Pulmonary artery endothelial cell (primary cell): ENCODE data around the gene MICAL3. TPM values are rescaled to one million over a fixed set of nuclear protein-coding genes. Genes with fewer than 3 reads are reported as not detected.
"Not testable (repeated sequence)": the region's sequence is repeated elsewhere in the genome, so short reads cannot be mapped to it uniquely, and the experiment has no call there.

Experiments
- DNase-seq: peaks from one replicate; pipeline ENCODE4 v3.0.0-alpha.2; 2011; ENCODE audit warnings: low read depth, low spot score
- total RNA-seq: library from RNA; depleted of rRNA; stranded (reverse); fragments of >200 nt; gene quantifications from 2 replicates; pipeline ENCODE4 v1.2.3, GENCODE V29; 2014

Gene MICAL3
- total RNA-seq, 1 donor from 2014 or later = 19.0 TPM

DNA sequence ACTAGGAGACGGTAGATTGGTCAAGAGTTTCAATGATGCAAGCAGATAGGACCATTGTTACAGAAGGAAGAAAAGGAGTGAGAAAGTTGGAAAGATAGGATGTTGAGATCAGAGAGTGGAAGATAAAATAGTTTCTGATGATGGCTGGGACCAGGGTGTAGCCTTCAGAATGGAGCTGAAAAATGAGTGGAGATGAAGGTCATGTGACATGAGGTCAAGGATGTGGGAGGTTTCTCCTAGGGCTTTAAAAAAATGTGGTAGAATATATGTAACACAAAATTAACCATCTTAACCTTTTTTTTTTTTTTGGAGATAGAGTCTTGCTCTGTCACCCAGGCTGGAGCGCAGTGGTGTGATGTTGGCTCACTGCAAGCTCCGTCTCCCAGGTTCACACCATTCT is 35.1 kb upstream of the MICAL3 start:
- DNase-seq = no peak

DNA sequence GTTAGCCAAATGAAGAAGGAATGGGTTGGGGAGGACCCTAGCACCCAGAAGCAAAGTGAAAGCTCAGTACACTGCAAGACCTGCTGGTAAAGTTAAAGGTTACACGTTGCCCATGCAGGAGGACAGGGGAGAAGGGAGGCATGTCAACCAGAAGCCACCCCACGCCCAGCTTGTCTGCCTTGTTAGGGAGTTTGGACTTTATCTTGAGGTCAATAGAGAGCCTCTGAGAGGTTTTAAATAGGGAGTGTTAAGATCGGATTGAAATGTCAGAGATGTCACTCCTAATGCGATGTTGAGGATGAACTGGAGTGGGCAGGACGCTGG is 34.7 kb upstream of the MICAL3 start:
- no peak for DNase-seq

GRCh38 chr22:18058371-18059093 is 34.2 kb upstream of the MICAL3 start:
- no peak for DNase-seq

- peak; percentile 89 for DNase-seq
Measured at GRCh38 chr22:18057568-18058209, 33.3 kb upstream of the MICAL3 start.

DNA sequence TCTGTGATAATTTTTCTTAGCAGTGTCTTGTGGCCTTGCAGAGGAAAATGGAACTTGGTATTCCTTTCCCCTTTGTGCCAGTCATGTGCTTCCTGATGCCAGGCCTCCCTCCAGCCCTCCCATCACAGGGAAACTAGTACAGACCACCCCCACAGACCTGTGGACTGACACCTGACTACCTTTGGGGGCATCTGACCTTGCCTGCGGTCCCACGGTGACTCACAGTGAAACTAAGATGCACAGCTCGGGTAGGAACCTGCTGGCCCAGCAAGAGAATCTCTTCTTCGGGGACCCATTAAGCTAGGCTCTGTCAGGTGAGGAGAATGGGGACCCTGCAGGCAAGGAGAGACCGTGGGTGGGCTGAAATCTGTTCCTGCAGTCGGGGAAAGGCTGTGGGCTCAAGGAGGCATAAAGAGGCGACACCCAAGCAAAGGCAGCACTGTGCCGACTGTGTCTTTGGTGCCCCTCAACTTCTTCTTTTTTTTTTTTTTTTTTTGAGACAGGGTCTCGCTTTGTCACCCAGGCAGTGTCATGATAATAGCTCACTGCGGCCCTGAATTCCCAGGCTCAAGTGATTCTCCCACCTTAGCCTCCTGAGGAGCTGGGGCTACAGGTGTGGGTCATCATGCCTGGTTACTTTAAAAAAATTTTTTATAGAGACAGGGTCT is 32.6 kb upstream of the MICAL3 start:
- no peak for DNase-seq

DNA sequence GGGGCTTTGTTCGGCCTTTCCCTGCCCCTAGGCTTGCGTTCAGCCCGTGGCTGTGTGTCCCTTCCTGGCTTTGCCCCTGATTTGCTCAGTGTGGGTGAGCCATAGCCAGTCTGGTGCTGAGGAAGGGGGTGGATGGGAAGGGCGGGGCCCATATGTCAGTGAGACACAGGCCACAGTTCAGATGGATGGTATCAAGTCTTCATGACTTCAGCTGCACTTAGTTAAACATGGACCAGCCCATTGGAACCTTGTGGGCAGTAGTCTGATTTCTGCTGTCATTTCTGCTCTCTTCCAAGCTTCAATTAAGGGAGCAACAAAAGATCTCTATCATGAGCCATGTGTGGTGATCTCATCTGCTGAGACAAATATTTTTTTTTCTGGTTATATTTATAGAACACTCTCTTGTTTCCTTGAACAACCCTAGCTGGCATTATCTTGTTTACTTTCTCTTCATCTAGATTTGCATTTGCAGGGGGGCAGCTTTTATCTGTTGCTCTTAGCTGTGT is 31.9 kb upstream of the MICAL3 start:
- no peak for DNase-seq

- no peak for DNase-seq
Measured at GRCh38 chr22:18055619-18056160, 31.3 kb upstream of the MICAL3 start.

DNA sequence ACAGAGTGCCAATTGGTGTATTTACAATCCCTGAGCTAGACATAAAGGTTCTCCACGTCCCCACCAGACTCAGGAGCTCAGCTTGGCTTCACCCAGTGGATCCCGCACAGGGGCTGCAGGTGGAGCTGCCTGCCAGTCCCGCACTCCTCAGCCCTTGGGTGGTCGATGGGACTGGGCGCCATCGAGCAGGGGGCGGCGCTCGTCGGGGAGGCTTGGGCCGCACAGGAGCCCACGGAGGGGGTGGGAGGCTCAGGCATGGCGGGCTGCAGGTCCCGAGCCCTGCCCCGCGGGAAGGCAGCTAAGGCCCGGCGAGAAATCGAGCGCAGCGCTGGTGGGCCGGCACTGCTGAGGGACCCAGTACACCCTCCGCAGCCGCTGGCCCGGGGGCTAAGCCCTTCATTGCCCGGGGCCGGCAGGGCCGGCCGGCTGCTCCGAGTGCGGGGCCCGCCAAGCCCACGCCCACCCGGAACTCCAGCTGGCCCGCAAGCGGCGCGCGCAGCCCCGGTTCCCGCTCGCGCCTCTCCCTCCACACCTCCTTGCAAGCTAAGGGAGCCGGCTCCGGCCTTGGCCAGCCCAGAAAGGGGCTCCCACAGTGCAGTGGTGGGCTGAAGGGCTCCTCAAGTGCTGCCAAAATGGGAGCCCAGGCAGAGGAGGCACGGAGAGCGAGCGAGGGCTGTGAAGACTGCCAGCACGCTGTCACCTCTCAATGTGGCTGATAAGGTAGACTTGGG is 29.0 kb upstream of the MICAL3 start:
- not testable (repeated sequence) for DNase-seq

GRCh38 chr22:18051113-18051512 is 26.8 kb upstream of the MICAL3 start:
- not testable (repeated sequence) for DNase-seq

DNA sequence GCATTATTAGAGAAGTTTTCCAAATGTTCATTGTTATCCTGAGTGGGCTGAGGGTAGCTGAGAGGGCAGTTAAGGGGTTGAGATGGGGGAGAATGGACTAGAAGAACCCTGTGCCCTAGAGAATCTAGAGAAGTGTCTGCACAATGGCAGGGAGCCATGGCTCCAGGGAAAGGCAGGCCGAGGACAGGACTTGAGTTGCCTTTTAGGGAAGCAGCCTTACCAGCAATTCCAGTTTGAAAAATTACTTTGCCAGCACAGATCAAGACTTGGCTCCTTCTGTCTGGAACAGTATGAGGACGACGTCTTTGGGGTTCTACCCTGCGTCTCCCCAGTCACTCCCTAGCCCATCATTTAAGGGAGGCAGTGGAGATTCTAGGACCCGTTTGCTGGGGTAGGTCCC is 25.7 kb upstream of the MICAL3 start:
- no peak for DNase-seq

GRCh38 chr22:18048441-18048898 is 24.1 kb upstream of the MICAL3 start:
- DNase-seq = no peak

- DNase-seq = no peak
Measured at GRCh38 chr22:18048041-18048440, 23.7 kb upstream of the MICAL3 start.

- DNase-seq = no peak
Measured at GRCh38 chr22:18045794-18046193, 21.4 kb upstream of the MICAL3 start.

DNA sequence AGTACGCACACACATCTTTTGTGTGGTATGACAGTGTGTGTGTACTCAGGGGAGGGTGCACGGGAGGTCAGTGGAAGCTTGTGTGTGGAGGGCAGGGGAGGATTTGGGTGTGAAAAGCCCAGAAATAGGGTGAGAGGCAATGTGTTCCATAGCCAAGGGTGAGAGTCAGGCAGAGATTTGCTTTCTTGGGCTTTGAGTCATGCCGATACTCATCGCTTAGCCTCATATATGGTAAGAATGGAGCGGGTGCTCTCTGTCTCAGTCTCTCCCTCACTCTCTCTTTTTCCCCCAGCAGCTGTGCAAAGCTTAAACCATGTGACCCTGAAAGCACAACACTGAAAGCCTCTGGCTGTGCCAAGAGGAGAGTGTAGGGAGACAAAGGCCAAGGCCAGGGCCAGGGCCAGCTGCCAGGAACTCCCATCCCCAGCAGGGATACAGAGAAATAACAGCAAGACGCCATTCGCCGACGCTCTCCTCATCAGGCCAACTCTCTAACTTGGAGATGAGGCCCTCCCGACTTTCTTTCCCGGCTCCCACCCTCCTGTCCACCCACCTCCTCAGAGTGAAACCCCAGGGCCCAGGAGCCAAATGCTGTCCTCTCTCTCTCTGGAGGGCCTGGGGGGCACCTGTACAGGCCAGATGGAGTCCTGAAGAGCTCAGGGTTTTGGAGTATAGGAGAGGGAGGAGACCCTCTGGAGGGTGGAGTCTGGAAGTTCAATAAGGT is 20.3 kb upstream of the MICAL3 start:
- DNase-seq = no peak

GRCh38 chr22:18042685-18043084 is 18.3 kb upstream of the MICAL3 start:
- DNase-seq = no peak

GRCh38 chr22:18040898-18041297 is 16.5 kb upstream of the MICAL3 start:
- not testable (repeated sequence) for DNase-seq

DNA sequence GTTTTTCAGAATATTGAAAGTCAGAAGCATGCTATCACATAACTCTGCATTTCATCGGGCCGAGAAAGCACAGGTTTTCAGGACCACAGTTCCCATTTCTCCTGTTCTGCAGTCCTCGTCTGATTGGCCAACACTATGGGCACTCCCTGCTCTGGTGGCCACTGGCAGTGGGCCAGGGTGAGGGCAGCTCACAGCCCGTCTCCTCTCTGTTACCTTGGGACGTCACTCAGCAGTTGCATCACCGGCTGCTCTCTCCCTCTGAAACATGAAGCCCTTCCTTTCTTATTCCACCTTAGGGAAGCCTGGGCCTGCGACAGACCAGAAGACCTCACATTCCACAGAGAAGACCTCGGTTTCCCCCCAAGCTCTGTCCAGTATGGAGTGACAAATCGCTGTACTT is 11.4 kb upstream of the MICAL3 start:
- DNase-seq = no peak

DNA sequence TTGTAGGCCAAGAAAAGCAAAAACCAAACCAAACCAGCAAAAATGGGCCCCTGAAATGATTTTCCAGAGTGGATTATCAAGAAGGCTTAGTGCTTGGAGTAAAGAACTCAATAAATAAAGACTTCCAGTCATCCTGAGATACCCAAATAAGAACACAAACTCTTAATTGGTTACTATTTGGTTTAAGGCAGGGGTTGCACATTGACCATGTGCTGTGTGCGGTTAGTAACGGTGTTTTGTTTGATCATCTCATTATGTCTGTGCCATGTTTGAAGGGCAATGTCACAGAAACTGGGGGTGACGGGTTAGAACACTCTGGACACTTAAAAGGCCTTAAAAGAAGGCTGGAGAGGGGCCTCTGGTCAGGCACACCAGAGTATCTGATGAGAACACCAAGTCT is 9.7 kb upstream of the MICAL3 start:
- no peak for DNase-seq

GRCh38 chr22:18033204-18033998 is 9.0 kb upstream of the MICAL3 start:
- no peak for DNase-seq
